Mammary epithelial cell (primary cell): ENCODE data around the gene COL5A1.

Source experiments
- CTCF ChIP-seq, 2 donors: IDR thresholded peaks in 1 of 2; conservative IDR thresholded peaks in 1 of 2; 2 replicates each; pipeline ENCODE4 v1.5.1; 2011 to 2012; ENCODE audit warnings: inconsistent platforms in 2 of 2, low read length in 2 of 2, mild to moderate bottlenecking in 2 of 2, control low read depth in 1 of 2, low read depth in 1 of 2; ENCODE audit not compliant: insufficient read depth in 1 of 2; ENCODE audit errors: extremely low read depth in 1 of 2
- EZH2 ChIP-seq: IDR thresholded peaks from 2 replicates; pipeline ENCODE4 v1.6.1; 2012; ENCODE audit warnings: low read length, inconsistent platforms, borderline replicate concordance

- TF ChIP-seq CTCF (conservative IDR thresholded peaks at IDR 0.05 in 1 of 2, IDR thresholded peaks at IDR 0.05 in 1 of 2; ENCODE audit: extremely low read depth in 1 of 2, insufficient read depth in 1 of 2, low read depth in 1 of 2, low read length in 2 of 2) (no peak), EZH2 (no peak)
These were observed 111.6 kb downstream of the COL5A1 start for GRCh38 chr9:134753191-134753590.
